HCT116 (cell line): ENCODE results near the gene IQGAP2. TPM values are rescaled to one million over a fixed set of nuclear protein-coding genes. Genes with fewer than 3 reads are reported as not detected.

Experiments used
- ATAC-seq: fragments of 200-7000 bp; cut with Tn5 transposase; 2 replicates; pipeline ENCODE4 v1.9.1; 2020; ENCODE audit warnings: mild to moderate bottlenecking, moderate library complexity
- BruUV-seq: library from RNA; stranded (reverse); fragments of 400-500 nt; replicated peaks from 2 replicates; lab custom pipeline; 2021; lab: Mats Ljungman, UMichigan
- CTCF ChIA-PET: fragments of 300-600 bp; sonication (Branson Sonifier 250); formaldehyde crosslinking; loops from one replicate; lab custom pipeline; 2021; ENCODE audit warnings: antibody characterized with exemption; lab: Charles Lee
- POLR2A ChIA-PET: fragments of 300-600, 350-600 bp; sonication (Branson Sonifier 250); formaldehyde crosslinking; loops from one replicate; lab custom pipeline; 2021; ENCODE audit warnings: antibody characterized with exemption; lab: Charles Lee
- RAD21 ChIA-PET, 2 experiments: fragments of 300-600 bp; sonication (Branson Sonifier 250); formaldehyde crosslinking; loops; one replicate each; lab custom pipeline; 2023; ENCODE audit warnings: low total read pairs in 2 of 2; ENCODE audit not compliant: uncharacterized antibody in 2 of 2, unreplicated experiment in 2 of 2, low non-redundant PET in 1 of 2; lab: Charles Lee
- DNase-seq: peaks from one replicate; pipeline ENCODE4 v3.0.0-alpha.2; 2010; ENCODE audit warnings: low read depth, low spot score
- H2AFZ ChIP-seq: fragments of 200-600 bp; shearing (Covaris generic), sonication (generic); 2 replicates; pipeline ENCODE4 v1.6.1; 2017; ENCODE audit warnings: low read depth, mixed run types, mixed read lengths, antibody characterized with exemption, low read length; ENCODE audit not compliant: poor library complexity, severe bottlenecking
- H3K27ac ChIP-seq: 2 replicates; pipeline ENCODE4 v1.5.1; 2012; ENCODE audit warnings: low read depth, low read length
- H3K27me3 ChIP-seq: fragments of 200-600 bp; sonication (generic); 2 replicates; pipeline ENCODE4 v1.6.1; 2016; ENCODE audit warnings: mixed run types, low read length, mixed read lengths; ENCODE audit not compliant: insufficient read depth
- H3K36me3 ChIP-seq, 2 experiments: fragments of 200-500 bp in 1 of 2; fragments of 200-600 bp in 1 of 2; sonication (Bioruptor generic) in 1 of 2; sonication (generic) in 1 of 2; 2 replicates each; pipeline versions ENCODE4 v1.5.1 to v1.6.1; 2014 to 2016; ENCODE audit warnings: low read length in 2 of 2, inconsistent platforms in 1 of 2, mixed read lengths in 1 of 2, mixed run types in 1 of 2; ENCODE audit not compliant: insufficient read depth in 2 of 2, control insufficient read depth in 1 of 2
- H3K4me1 ChIP-seq, 2 experiments: fragments of 200-600 bp in 1 of 2; sonication (generic) in 1 of 2; 2 replicates each; pipeline versions ENCODE4 v1.5.1 to v1.6.1; 2012 to 2017; ENCODE audit warnings: low read length in 2 of 2, inconsistent platforms in 1 of 2, mild to moderate bottlenecking in 1 of 2, mixed read lengths in 1 of 2, mixed run types in 1 of 2, moderate library complexity in 1 of 2; ENCODE audit not compliant: insufficient read depth in 2 of 2, control insufficient read depth in 1 of 2
- H3K4me2 ChIP-seq: fragments of 200-600 bp; sonication (generic); 2 replicates; pipeline ENCODE4 v1.6.1; 2017; ENCODE audit warnings: mixed run types, low read length, mixed read lengths
- H3K4me3 ChIP-seq, 2 experiments: fragments of 200-600 bp in 1 of 2; sonication (generic) in 1 of 2; replicated peaks in 1 of 2; 2 replicates each; pipeline ENCODE4 v1.5.1; 2011 to 2016; ENCODE audit warnings: low read length in 2 of 2, control low read depth in 1 of 2, low read depth in 1 of 2, mild to moderate bottlenecking in 1 of 2, mixed read lengths in 1 of 2, mixed run types in 1 of 2
- H3K79me2 ChIP-seq: fragments of 200-600 bp; sonication (generic); 2 replicates; pipeline ENCODE4 v1.6.1; 2017; ENCODE audit warnings: mild to moderate bottlenecking, mixed run types, low read length, moderate library complexity, mixed read lengths; ENCODE audit not compliant: insufficient read depth
- H3K9ac ChIP-seq: fragments of 200-600 bp; sonication (generic); 2 replicates; pipeline ENCODE4 v1.6.1; 2016; ENCODE audit warnings: low read length, mixed read lengths
- H3K9me2 ChIP-seq: fragments of 200-600 bp; sonication (generic), shearing (Covaris generic); 2 replicates; pipeline ENCODE4 v1.6.1; 2017; ENCODE audit warnings: mixed run types, mild to moderate bottlenecking, moderate library complexity; ENCODE audit not compliant: insufficient read depth
- H3K9me3 ChIP-seq, 2 experiments: fragments of 200-500 bp in 1 of 2; fragments of 200-600 bp in 1 of 2; sonication (Bioruptor generic) in 1 of 2; sonication (generic) in 1 of 2; 2 replicates each; pipeline ENCODE4 v1.6.1; 2014 to 2017; ENCODE audit warnings: low read length in 2 of 2, mixed read lengths in 2 of 2, inconsistent platforms in 1 of 2, low read depth in 1 of 2, mild to moderate bottlenecking in 1 of 2, mixed run types in 1 of 2, moderate library complexity in 1 of 2; ENCODE audit not compliant: control insufficient read depth in 1 of 2, insufficient read depth in 1 of 2
- H4K20me1 ChIP-seq: fragments of 200-600 bp; sonication (generic), shearing (Covaris generic); 2 replicates; pipeline ENCODE4 v1.6.1; 2017; ENCODE audit warnings: mixed run types, mild to moderate bottlenecking, moderate library complexity; ENCODE audit not compliant: insufficient read depth
- CTCF ChIP-seq, 3 experiments: fragments of 200-600 bp in 1 of 3; sonication (generic) in 1 of 3; IDR thresholded peaks in 2 of 3; conservative IDR thresholded peaks in 1 of 3; 2 replicates each; pipeline ENCODE4 v1.5.1; 2012 to 2017; ENCODE audit warnings: low read depth in 2 of 3, low read length in 2 of 3, antibody characterized with exemption in 1 of 3, borderline replicate concordance in 1 of 3, control low read depth in 1 of 3, mild to moderate bottlenecking in 1 of 3, mixed read lengths in 1 of 3, mixed run types in 1 of 3, moderate library complexity in 1 of 3; ENCODE audit not compliant: insufficient read depth in 1 of 3
- EGR1 ChIP-seq: IDR thresholded peaks from 2 replicates; pipeline ENCODE4 v1.6.1; 2012; ENCODE audit warnings: low read depth
- EZH2 ChIP-seq: fragments of 200-600 bp; sonication (generic); IDR thresholded peaks from 2 replicates; pipeline ENCODE4 v1.6.1; 2017; ENCODE audit warnings: antibody characterized with exemption, mixed run types
- FOSL1 ChIP-seq: IDR thresholded peaks from 2 replicates; pipeline ENCODE4 v1.6.1; 2012; ENCODE audit warnings: low read depth
- JUND ChIP-seq: IDR thresholded peaks from 2 replicates; pipeline ENCODE4 v1.6.1; 2012
- POLR2A ChIP-seq: IDR thresholded peaks from 2 replicates; pipeline ENCODE4 v1.7.0; 2011; ENCODE audit warnings: borderline replicate concordance; ENCODE audit not compliant: insufficient read depth, insufficient read length; ENCODE audit errors: extremely low read depth
- RAD21 ChIP-seq: IDR thresholded peaks from 2 replicates; pipeline ENCODE4 v1.6.1; 2012; ENCODE audit warnings: low read depth, mild to moderate bottlenecking
- SRF ChIP-seq: IDR thresholded peaks from 2 replicates; pipeline ENCODE4 v1.6.1; 2012; ENCODE audit warnings: low read depth
- TCF7L2 ChIP-seq: IDR thresholded peaks from 2 replicates; pipeline ENCODE4 v1.7.0; 2011; ENCODE audit warnings: borderline replicate concordance, inconsistent platforms; ENCODE audit not compliant: insufficient read depth, insufficient read length; ENCODE audit errors: extremely low read depth
- intact Hi-C: fragments of 100-400 bp; cut with micrococcal nuclease; formaldehyde crosslinking; loops from 2 replicates; pipeline ENCODE4 v1.10.0; 2022
- total RNA-seq: library from RNA; stranded (reverse); gene quantifications from one replicate; pipeline ENCODE4 v1.2.1, GENCODE V29; 2021; ENCODE audit not compliant: unreplicated experiment
- TF ChIP-seq, protein P1 (sequence below): IDR thresholded peaks from 2 replicates; pipeline ENCODE4 v1.6.1; 2012; ENCODE audit warnings: low read depth

The IQGAP2 gene
- total RNA-seq, 1 experiment from 2014 or later, result 2.0 TPM

- intact Hi-C loops, result no loop called here
- Histone ChIP-seq H2AFZ (no peak overlapping the region), H3K79me2 (no peaks in the 10 kb centered on the region), H3K36me3 (no peaks in the 10 kb centered on the region), H3K9me3 (no peaks in the 10 kb centered on the region), H3K9me2 (no peaks in the 10 kb centered on the region), H3K4me2 (no peak overlapping the region), H3K27ac (no peak overlapping the region), H3K27me3 (no peaks in the 10 kb centered on the region), H3K4me3 (no peak overlapping the region), H3K4me1 (0 out of 4 replicates have a peak, but pooled peaks cover 0 to 3% of the 10 kb centered on the region in 2 experiments), H4K20me1 (no peaks in the 10 kb centered on the region), H3K9ac (no peak overlapping the region)
- BruUV-seq, result no TSS peak
- POLR2A ChIA-PET, result no interaction called here
- RAD21 ChIA-PET, result no interaction called here
- TF ChIP-seq CTCF (IDR thresholded peaks at IDR 0.05 in 2 of 3, conservative IDR thresholded peaks at IDR 0.05 in 1 of 3; ENCODE audit: borderline replicate concordance in 1 of 3, insufficient read depth in 1 of 3, low read depth in 2 of 3, low read length in 2 of 3), result peak in 2 of 3 experiments; percentile 15 to 20; a peak in 1 of 6 replicates
- peak; percentile 21; the same call in 1 of the 2 replicates for TF ChIP-seq RAD21
- TF ChIP-seq POLR2A, result no peak
- ATAC-seq (no peak), DNase-seq (no peak)
- CTCF ChIA-PET, result interaction anchor here (1.0 kb wide), 1 partner anchor 163 kb away, joined by 3 read pairs; no protein-coding TSS in a partner anchor
Observed at GRCh38 chr5:76746677-76747076, 343.6 kb downstream of the IQGAP2 start.

DNA sequence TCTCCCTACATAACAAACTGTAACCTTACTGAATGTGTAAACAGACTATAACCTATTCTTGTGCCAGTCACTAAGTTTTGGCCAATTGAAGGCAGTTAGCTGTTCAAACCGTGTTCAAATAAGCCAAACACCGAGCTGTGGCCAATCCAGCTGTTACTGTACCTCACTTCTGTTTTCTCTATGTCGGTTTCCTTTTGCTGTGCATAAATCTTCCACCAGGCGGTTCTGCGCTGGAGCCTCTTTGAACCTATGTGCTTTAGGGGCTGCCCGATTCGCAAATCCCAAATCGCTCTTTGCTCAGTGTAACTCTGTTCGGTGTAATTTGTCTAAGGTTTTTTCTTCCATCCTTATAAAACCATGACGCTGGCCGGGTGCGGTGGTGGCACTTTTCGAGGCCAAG, 344.6 kb downstream of the IQGAP2 start:
- ATAC-seq (no peak), DNase-seq (no peak)
- intact Hi-C loops, result no loop called here
- Histone ChIP-seq H3K27me3 (no peaks in the 10 kb centered on the region), H3K4me2 (no peak overlapping the region), H3K4me3 (no peak overlapping the region), H3K4me1 (no peaks in the 10 kb centered on the region), H3K79me2 (no peaks in the 10 kb centered on the region), H3K9me2 (no peaks in the 10 kb centered on the region), H3K9ac (no peak overlapping the region), H3K27ac (no peak overlapping the region), H4K20me1 (no peaks in the 10 kb centered on the region), H3K9me3 (no peaks in the 10 kb centered on the region), H3K36me3 (no peaks in the 10 kb centered on the region), H2AFZ (no peak overlapping the region)
- ChIA-PET CTCF (interaction anchor here (1.0 kb wide), 1 partner anchor 164 kb away, joined by 3 read pairs; no protein-coding TSS in a partner anchor), POLR2A (no interaction called here), RAD21 (no interaction called here)
- no TSS peak for BruUV-seq
- no peak for TF ChIP-seq EZH2
- TF ChIP-seq JUND, result no peak
- no peak for TF ChIP-seq CTCF (IDR thresholded peaks at IDR 0.05 in 2 of 3, conservative IDR thresholded peaks at IDR 0.05 in 1 of 3; ENCODE audit: borderline replicate concordance in 1 of 3, insufficient read depth in 1 of 3, low read depth in 2 of 3, low read length in 2 of 3)
- TF ChIP-seq POLR2A, result no peak
- TF ChIP-seq, protein P1, sequence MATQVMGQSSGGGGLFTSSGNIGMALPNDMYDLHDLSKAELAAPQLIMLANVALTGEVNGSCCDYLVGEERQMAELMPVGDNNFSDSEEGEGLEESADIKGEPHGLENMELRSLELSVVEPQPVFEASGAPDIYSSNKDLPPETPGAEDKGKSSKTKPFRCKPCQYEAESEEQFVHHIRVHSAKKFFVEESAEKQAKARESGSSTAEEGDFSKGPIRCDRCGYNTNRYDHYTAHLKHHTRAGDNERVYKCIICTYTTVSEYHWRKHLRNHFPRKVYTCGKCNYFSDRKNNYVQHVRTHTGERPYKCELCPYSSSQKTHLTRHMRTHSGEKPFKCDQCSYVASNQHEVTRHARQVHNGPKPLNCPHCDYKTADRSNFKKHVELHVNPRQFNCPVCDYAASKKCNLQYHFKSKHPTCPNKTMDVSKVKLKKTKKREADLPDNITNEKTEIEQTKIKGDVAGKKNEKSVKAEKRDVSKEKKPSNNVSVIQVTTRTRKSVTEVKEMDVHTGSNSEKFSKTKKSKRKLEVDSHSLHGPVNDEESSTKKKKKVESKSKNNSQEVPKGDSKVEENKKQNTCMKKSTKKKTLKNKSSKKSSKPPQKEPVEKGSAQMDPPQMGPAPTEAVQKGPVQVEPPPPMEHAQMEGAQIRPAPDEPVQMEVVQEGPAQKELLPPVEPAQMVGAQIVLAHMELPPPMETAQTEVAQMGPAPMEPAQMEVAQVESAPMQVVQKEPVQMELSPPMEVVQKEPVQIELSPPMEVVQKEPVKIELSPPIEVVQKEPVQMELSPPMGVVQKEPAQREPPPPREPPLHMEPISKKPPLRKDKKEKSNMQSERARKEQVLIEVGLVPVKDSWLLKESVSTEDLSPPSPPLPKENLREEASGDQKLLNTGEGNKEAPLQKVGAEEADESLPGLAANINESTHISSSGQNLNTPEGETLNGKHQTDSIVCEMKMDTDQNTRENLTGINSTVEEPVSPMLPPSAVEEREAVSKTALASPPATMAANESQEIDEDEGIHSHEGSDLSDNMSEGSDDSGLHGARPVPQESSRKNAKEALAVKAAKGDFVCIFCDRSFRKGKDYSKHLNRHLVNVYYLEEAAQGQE, result no peak
- TF ChIP-seq FOSL1, result no peak
- no peak for TF ChIP-seq RAD21
- TF ChIP-seq TCF7L2, result no peak
- TF ChIP-seq EGR1, result no peak
- no peak for TF ChIP-seq SRF
